Testis (tissue), 3 donors: ENCODE results near the gene TGIF1. TPM values are rescaled to one million over a fixed set of nuclear protein-coding genes. Genes with fewer than 3 reads are reported as not detected.

Experiments
- DNase-seq: peaks from one replicate; pipeline ENCODE4 v3.0.0-alpha.2; 2019
- H3K27ac ChIP-seq, 2 donors: fragments of 200-600 bp; sonication (generic); one replicate each; pipeline ENCODE4 v1.5.1; 2019
- H3K27me3 ChIP-seq: fragments of 200-600 bp; sonication (generic); one replicate; pipeline ENCODE4 v1.5.1; 2019
- H3K36me3 ChIP-seq: fragments of 200-600 bp; sonication (generic); one replicate; pipeline ENCODE4 v1.5.1; 2017; ENCODE audit warnings: low read depth; ENCODE audit errors: missing control alignments
- H3K4me1 ChIP-seq: fragments of 200-600 bp; sonication (generic); one replicate; pipeline ENCODE4 v1.5.1; 2019
- H3K4me3 ChIP-seq, 2 donors: fragments of 200-600 bp; sonication (generic); one replicate each; pipeline ENCODE4 v1.5.1; 2017 to 2019
- H3K9me3 ChIP-seq: fragments of 200-600 bp; sonication (generic); one replicate; pipeline ENCODE4 v1.5.1; 2017
- POLR2A ChIP-seq: fragments of 450-650 bp; IDR thresholded peaks from one replicate; pipeline ENCODE4 v1.6.1; 2017; ENCODE audit warnings: antibody characterized with exemption, mild to moderate bottlenecking, moderate library complexity
- WGBS, 2 donors: methylation state at CpG; one replicate each; pipeline ENCODE4 v1.1.5; 2018; 5-methylcytosine and 5-hydroxymethylcytosine counted together
- intact Hi-C: fragments of 100-400 bp; cut with DNase I; formaldehyde crosslinking; loops from one replicate; pipeline ENCODE4 v1.15.1; 2023; ENCODE audit warnings: low total_unique reads
- polyA plus RNA-seq: library from polyadenylated mRNA; stranded (reverse); fragments of 350-450 nt; fragmentation: Illumina TruSeq; extraction: RNeasy Lipid Tissue Mini Kit (QIAGEN cat#74804); gene quantifications from one replicate; pipeline ENCODE4 v1.2.3, GENCODE V29; 2014; ENCODE audit warnings: low read depth, low replicate concordance; ENCODE audit not compliant: insufficient read depth
- total RNA-seq, 2 donors: library from RNA; depleted of rRNA; stranded (reverse); fragments of >200 nt; gene quantifications; one replicate each; pipeline ENCODE4 v1.2.3, GENCODE V29; 2016
- TF ChIP-seq, protein P1 (sequence below), 3 experiments: fragments of 450-650 bp in 2 of 3; fragments of 200-600 bp in 1 of 3; sonication (generic) in 1 of 3; IDR thresholded peaks; one replicate each; pipeline ENCODE4 v1.5.1; 2016 to 2019; ENCODE audit warnings: antibody characterized with exemption in 3 of 3, mild to moderate bottlenecking in 2 of 3, moderate library complexity in 1 of 3

TGIF1 gene
- total and polyA plus RNA-seq, 3 donors from 2014 or later = 56.1 to 117 (median 66.6) TPM

DNA sequence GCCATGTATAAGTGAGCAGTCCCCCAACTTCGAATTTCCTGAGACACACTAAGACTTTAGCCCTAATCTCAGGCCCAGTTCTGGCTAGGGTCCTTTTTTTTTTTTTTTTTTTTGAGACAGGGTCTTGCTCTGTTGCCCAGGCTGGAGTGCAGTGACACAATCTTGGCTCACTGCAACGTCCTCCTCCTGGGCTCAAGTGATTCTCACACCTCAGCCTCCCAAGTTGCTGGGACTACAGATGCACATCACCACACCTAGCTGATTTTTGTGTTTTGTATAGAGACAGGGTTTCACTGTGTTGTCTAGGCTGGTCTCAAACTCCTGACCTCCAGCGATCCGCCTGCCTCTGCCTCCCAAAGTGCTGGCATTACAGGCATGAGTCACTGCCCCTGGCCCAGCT lies 23.9 kb upstream of the TGIF1 start:
- Histone ChIP-seq H3K27ac (no peak overlapping the region), H3K36me3 (no peaks in the 10 kb centered on the region), H3K4me1 (no peaks in the 10 kb centered on the region), H3K27me3 (no peaks in the 10 kb centered on the region), H3K4me3 (no peak overlapping the region), H3K9me3 (no peaks in the 10 kb centered on the region)
- TF ChIP-seq POLR2A = no peak
- TF ChIP-seq, protein P1, sequence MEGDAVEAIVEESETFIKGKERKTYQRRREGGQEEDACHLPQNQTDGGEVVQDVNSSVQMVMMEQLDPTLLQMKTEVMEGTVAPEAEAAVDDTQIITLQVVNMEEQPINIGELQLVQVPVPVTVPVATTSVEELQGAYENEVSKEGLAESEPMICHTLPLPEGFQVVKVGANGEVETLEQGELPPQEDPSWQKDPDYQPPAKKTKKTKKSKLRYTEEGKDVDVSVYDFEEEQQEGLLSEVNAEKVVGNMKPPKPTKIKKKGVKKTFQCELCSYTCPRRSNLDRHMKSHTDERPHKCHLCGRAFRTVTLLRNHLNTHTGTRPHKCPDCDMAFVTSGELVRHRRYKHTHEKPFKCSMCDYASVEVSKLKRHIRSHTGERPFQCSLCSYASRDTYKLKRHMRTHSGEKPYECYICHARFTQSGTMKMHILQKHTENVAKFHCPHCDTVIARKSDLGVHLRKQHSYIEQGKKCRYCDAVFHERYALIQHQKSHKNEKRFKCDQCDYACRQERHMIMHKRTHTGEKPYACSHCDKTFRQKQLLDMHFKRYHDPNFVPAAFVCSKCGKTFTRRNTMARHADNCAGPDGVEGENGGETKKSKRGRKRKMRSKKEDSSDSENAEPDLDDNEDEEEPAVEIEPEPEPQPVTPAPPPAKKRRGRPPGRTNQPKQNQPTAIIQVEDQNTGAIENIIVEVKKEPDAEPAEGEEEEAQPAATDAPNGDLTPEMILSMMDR (IDR thresholded peaks at IDR 0.05) = no peak
- intact Hi-C loops = no loop called here
- DNase-seq = no peak
- 85 to 89% methylated on average over 4 of the region's 4 CpGs for WGBS, 2 donors

DNA sequence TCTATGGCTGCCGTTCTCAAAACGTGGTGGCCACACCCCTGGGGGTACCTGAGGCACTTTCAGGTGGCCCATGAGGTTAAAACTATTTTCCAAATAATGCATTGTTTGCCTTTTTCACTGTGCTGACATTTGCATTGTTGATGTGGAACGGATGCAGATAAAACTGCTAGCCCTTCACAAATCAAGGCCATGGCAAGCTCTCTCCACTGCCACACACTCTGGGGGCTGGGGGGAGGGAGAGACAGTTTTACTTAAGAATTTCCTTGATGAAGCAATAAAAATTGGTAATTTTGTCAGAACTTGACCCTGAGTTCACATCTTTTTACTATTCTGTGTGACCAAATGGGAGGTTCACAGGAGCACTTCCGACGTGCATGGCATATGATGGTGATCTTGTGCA lies 22.0 kb upstream of the TGIF1 start:
- TF ChIP-seq POLR2A = no peak
- TF ChIP-seq, protein P1 (IDR thresholded peaks at IDR 0.05) = no peak
- DNase-seq = no peak
- no peak overlapping the region for H3K4me3 ChIP-seq
- 66 to 74% methylated on average over 5 of the region's 5 CpGs for WGBS, 2 donors
- no peaks in the 10 kb centered on the region for H3K27me3 ChIP-seq
- H3K9me3 ChIP-seq = no peaks in the 10 kb centered on the region
- intact Hi-C loops = no loop called here
- H3K36me3 ChIP-seq = no peaks in the 10 kb centered on the region
- H3K27ac ChIP-seq = no peak overlapping the region
- H3K4me1 ChIP-seq = no peaks in the 10 kb centered on the region

DNA sequence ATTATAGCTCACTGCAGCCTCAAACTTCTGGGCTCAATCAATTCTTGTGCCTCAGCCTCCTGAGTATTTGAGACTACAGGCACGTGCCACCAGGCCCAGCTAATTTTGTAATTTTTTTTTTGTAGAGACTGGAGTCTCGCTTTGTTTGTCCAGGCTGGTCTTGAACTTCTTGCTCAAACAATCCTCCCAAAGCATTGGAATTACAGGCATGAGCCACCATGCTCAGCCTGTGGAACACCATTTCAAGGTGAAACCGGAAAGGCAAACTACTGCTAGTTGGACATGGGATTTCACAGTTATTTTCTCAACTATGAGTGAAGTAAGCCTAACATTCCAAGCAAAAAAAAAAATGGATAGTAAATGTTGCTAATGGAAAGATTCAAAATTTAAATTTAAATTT lies 20.9 kb upstream of the TGIF1 start:
- WGBS, 2 donors = 85 to 93% methylated on average over 3 of the region's 3 CpGs
- TF ChIP-seq, protein P1 (IDR thresholded peaks at IDR 0.05) = no peak
- no peak for TF ChIP-seq POLR2A
- intact Hi-C loops = no loop called here

DNA sequence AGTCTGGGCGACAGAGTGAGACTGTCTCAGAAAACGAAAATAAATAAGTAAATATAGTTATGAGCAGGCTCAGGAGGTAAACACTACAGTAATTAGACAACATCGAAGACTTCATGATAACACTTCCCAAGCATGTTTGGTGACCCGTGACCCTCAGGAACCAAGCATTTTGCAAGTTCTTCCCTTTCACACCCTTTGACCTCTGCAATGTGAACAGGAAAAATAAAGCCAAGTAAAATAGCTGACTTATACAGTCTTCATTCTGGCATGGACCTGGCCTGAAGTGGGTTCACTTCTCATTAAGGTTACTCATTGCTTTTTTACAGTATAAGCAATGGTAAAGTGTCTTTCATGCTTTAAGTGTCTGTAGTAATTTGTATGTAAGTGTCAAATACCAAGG lies 15.3 kb upstream of the TGIF1 start:
- TF ChIP-seq, protein P1 (IDR thresholded peaks at IDR 0.05) = no peak
- no peak for TF ChIP-seq POLR2A
- intact Hi-C loops = no loop called here

More for the DNA sequence above, 20.9 kb upstream of the TGIF1 start:
- DNase-seq = no peak
- no peaks in the 10 kb centered on the region for H3K27me3 ChIP-seq
- H3K4me1 ChIP-seq = no peaks in the 10 kb centered on the region
- H3K36me3 ChIP-seq = no peaks in the 10 kb centered on the region
- no peaks in the 10 kb centered on the region for H3K9me3 ChIP-seq
- no peak overlapping the region for H3K27ac ChIP-seq
- H3K4me3 ChIP-seq = no peak overlapping the region

GRCh38 chr18:3440341-3440740 lies 9.6 kb upstream of the TGIF1 start:
- 93 to 95% methylated on average over 5 of the region's 5 CpGs for WGBS, 2 donors
- Histone ChIP-seq H3K9me3 (no peaks in the 10 kb centered on the region), H3K27me3 (no peaks in the 10 kb centered on the region), H3K4me3 (no peak overlapping the region), H3K36me3 (no peaks in the 10 kb centered on the region), H3K4me1 (no peaks in the 10 kb centered on the region), H3K27ac (no peak overlapping the region)
- intact Hi-C loops = loop anchor here (10.0 kb wide), 1 partner anchor 156 kb away; no protein-coding TSS in a partner anchor
- TF ChIP-seq, protein P1 (IDR thresholded peaks at IDR 0.05) = no peak
- TF ChIP-seq POLR2A = no peak
- no peak for DNase-seq

More for the DNA sequence above, 15.3 kb upstream of the TGIF1 start:
- Histone ChIP-seq H3K27ac (no peak overlapping the region), H3K4me3 (no peak overlapping the region), H3K27me3 (no peaks in the 10 kb centered on the region), H3K36me3 (no peaks in the 10 kb centered on the region), H3K4me1 (no peaks in the 10 kb centered on the region), H3K9me3 (no peaks in the 10 kb centered on the region)
- DNase-seq = no peak
- WGBS, 2 donors = 77 to 86% methylated on average over 4 of the region's 4 CpGs
